Measurements from ENCODE around the gene PPP6R3.

Gene PPP6R3

GRCh38 chr11:68569357-68569756, 108.8 kb downstream of the PPP6R3 start:
- DNase-seq, result no peak

GRCh38 chr11:68570691-68571090, 110.1 kb downstream of the PPP6R3 start:
- DNase-seq, result no peak

DNA sequence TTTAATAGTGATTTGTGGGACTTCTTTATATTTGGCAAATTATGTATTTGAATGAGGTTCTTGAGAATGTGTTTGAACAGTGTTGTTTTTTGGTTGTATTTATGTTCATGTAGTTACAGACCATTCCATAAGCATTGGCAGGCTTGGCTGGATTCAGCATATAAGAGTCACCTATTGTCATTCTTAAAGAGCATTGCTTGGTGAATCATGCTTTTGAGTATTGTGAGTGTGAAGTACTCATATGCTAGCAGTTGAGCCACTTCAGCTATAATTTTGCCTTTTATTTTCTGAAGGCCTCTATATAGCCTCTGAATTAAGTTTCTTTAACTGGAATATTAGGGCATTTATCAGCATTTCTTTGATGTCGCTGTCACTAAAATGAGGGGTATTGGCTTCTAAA, 113.8 kb downstream of the PPP6R3 start:
- DNase-seq, result no peak

DNA sequence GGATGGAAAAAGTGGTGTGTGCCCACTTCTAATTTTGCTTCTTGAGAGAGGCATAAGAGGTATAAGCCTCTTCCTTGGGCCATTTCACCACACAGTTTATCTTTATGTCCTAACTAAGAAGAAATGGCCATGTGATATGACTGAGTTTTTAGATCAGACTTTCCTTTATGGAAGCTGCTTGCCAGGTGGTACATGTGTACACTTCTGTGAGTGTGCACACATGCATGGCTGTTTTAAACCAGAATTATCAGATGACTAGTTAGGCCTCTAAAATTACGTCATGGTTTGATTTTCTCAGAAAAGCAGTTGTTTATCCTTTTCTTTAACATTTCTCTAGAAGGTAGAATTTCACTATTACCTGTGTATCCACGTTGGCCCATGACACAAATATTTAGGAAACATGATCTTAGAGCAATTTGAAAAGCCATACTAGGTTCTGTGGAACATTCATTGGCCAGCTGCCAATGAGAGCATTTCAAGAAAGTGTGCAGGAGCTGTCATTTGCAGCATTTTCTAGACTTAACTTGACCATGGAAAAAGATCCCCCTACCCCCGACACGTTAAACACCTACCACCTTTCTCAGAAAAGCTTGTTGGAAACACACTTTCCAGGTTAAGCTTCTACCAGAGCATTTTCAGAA, 114.6 kb downstream of the PPP6R3 start:
- DNase-seq, result no peak

- no peak for DNase-seq
These were observed 118.9 kb downstream of the PPP6R3 start for GRCh38 chr11:68579455-68579854.

DNA sequence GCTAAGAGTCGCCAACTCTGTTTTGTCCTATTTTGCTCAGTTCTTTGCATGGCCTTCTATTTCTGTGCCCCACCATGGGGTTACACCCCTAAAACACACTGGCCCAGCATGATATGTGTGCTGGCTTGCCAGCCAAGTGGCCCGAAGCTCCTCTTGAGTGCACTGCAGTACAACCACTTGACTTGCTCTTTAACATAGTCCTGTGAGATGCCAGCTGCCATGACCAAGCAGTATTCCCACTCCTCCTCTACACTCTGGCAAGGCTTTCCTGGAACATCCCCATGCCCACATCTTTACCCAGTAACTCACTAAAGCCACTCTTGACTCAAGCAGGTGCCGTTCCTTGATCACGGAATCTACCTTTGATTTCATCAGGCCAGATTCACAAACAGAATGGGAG, 120.9 kb downstream of the PPP6R3 start:
- DNase-seq, result no peak

- no peak for DNase-seq
These were observed 121.3 kb downstream of the PPP6R3 start for GRCh38 chr11:68581901-68582300.

DNA sequence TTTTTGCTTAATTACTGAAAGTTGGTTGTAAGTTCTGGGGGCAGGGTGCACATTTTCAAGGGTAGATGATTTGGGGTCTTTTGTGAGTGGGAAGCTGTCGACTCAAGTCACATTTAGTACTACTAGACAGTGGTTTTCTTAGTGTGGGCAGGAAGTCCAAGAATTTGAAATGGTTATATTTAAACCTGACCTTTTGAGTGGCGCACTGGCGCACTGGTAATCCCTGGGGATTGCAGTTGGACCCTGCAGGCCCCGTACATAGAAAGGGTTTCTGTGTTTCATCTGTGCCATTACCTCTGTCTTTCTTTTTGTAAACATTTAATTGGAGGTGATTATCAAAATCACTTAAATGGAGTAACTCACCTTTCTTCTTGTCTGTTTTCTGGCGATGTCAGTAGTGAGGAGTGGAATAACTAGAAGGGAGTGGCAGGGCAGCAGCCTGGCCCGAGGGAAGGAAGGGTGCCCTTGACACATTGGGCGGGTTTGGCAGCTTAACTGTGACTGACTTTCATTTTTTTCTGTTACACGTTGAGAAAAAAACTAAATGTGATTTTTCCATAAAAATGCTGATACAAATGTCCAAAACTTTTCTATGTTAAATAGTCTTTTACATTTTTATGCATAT, 122.0 kb downstream of the PPP6R3 start:
- no peak for DNase-seq

DNA sequence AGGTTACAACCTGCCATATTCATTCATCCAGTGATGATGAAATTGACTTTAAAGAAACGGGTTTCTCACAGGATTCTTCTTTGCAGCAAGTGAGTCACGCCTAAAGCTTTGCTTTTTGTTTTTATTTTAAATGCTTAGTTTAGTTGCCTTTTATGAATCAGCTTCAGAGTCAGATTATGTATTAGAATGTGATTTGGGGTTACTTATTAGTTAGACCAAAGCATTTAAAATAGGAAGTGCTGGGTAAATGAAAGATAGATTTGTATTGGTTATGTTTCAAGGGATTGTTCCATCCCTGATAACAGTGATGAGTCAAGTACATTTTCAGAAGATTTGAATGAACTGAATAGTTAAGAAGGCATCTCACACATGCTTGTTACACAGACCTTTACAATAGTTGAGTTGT, 122.5 kb downstream of the PPP6R3 start:
- no peak for DNase-seq

DNA sequence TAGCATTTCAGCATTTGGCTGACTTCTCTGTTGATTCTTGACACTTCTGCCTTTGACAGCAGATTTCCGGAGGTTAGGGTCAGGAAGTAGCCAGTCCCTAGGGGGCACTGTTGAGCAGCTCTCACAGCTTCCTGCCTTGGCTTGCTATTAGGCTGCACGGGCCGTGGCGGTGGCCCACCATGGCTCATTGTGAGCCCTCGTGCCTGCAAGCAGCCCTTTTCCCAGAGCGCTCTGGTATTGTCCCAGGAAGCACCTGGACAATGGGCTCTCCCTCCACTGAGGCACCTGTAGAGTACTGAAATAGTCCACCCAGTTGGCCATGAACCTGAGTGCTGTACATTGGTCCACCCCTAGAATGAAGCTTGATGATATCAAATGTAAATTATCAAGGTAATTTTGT, 123.5 kb downstream of the PPP6R3 start:
- DNase-seq, result peak; percentile 76

- DNase-seq, result no peak
These were observed 124.5 kb downstream of the PPP6R3 start for GRCh38 chr11:68584991-68585524.

- DNase-seq, result no peak
These were observed 129.1 kb downstream of the PPP6R3 start for GRCh38 chr11:68589547-68590216.

DNA sequence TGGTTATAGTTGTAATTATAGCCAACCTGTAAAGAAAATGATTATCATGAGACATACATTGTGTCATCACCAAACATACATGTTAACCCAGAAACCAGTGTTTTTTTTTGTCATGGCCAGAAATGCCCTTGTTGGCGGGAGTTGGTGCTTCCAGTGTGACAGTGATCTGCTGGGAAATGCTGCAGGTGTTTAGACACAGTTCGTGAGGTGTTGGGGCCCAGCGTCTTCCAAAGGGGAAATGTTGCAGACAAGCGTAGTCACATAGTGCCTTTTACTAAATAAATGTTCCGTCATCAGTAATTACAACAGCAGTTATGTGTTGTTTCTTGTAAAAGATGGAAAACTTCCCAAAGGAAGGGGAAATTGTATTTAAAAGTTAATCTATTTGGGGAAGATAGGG, 131.2 kb downstream of the PPP6R3 start:
- no peak for DNase-seq

GRCh38 chr11:68593441-68593840, 132.9 kb downstream of the PPP6R3 start:
- DNase-seq, result no peak

DNA sequence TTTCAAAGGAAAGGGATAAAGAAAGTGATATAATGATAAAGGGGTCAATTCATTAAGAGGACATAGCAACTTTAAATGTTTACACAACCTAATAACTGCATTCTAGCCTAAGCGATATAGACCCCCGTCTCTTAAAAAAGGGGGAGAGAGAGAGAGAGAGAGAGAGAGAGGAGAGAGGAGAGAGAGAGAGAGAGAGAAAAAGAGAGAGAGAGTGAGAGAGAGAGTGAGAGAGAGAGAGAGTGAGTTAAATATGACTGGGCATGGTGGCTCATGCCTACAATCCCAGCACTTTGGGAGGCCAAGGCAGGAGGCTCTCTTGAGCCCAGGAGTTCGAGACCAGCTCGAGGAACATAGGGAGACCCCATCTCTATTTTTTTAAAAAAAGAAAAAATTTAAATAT, 133.6 kb downstream of the PPP6R3 start:
- no peak for DNase-seq

DNA sequence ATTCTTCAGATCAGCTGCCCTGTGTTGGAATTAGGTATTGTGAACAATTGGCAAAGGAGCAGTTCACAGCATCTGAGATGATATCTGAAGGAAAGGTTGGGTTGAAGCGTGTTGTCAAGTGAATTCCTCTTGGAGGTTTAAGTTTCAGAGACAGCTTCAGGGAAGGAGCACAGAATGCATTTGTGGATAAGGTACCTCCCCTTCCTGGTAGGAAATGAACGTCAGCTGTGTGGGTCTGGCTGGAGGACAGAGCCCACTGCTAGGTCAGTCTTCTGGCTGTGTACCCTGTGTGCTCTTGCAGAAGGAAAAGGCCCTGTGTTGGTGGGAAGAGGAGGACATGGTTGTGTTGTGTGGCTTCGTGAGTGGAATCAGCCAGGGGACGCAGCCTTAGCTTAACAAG, 135.7 kb downstream of the PPP6R3 start:
- no peak for DNase-seq

- DNase-seq, result no peak
These were observed 138.5 kb downstream of the PPP6R3 start for GRCh38 chr11:68598816-68599653.

DNA sequence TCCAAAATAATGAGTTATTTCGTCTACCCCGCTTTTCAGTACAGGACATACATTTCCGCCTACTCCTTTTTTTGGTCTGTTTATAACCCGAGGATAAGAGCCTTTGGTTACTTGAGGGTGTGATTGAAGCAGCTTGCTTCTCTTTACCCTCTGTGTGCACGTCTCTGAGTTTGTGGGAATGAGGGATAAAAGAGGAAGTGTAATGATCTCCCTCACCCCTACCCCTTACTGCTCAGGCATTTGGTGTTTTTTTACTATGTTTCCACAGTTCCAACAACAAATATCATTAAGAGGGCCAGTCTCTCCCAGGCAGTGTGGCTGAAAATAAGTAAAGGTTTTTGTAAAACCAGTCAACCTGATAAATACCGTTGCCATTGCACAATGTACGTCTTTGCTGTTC, 140.6 kb downstream of the PPP6R3 start:
- no peak for DNase-seq

- no peak for DNase-seq
These were observed 149.2 kb downstream of the PPP6R3 start for GRCh38 chr11:68609761-68610160.

DNA sequence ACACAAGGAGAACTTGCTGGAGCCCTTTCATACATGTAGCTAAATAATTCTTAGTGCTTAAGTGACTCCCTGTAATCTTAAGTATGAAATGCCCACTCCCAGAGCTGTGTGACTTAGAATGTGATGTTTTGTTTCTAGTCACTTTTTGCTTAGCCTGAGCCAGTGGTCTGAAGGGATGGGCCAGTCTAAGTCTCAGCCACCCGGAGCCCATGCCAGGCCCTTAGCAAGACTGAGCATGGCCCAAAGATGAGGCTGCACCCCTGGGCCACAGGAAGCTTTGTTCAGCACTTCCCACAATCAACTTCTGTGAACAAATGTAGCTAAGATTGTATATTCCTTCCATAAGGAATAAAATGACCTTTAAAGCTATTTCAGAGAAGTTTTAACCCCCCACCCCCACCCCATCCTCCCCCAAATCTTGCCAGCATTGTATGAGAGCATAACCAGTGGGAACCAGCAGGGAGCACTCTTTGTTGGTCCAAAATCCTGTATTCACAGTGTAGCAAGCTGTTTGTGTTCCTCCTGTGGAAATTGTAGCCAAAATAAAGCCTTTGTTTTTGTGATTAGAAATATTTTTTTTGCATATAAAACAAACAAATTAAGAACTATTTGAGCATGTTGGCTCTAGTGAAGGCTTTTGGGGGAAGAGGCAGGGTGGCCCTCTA, 150.0 kb downstream of the PPP6R3 start:
- DNase-seq, result no peak

DNA sequence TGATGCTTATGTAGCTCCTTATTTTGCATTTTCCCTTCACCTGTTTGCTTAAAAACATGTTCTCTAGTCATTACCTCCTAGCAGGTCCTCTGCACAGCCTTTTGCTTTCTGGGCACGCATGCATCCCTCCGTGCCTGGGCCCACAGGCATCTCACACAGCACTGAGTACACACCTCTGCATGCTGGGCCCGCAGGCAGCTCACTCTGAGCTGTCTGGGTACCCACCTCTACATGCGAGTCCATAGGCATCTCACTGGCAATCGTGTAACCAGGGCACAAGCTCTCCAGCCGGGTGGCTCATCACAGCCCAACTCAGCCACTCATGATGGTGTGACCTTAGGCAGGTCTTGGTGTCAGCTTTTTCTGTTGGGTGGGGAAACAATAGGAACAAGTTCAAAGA, 155.1 kb downstream of the PPP6R3 start:
- DNase-seq, result no peak

- no peak for DNase-seq
These were observed 157.6 kb downstream of the PPP6R3 start for GRCh38 chr11:68617925-68618809.
